ENCODE results near the gene SMURF1.
"Not testable (repeated sequence)": the region's sequence is repeated elsewhere in the genome, so short reads cannot be mapped to it uniquely, and the experiment has no call there.

SMURF1 gene

GRCh38 chr7:99120501-99120900, 23.4 kb downstream of the SMURF1 start:
- no peak for DNase-seq

GRCh38 chr7:99118077-99118476, 25.8 kb downstream of the SMURF1 start:
- H3K9me3 Mint-ChIP-seq = peaks cover 17% of the 10 kb centered on the region
- no peak overlapping the region for H3K27ac Mint-ChIP-seq
- peaks cover 24% of the 10 kb centered on the region for H3K36me3 Mint-ChIP-seq
- H3K4me3 Mint-ChIP-seq = no peak overlapping the region
- CTCF ChIA-PET = no interaction called here
- H3K27me3 Mint-ChIP-seq = no peaks in the 10 kb centered on the region
- H3K4me1 Mint-ChIP-seq = peaks cover 12% of the 10 kb centered on the region
- DNase-seq = no peak

More at GRCh38 chr7:99120501-99120900, 23.4 kb downstream of the SMURF1 start:
- H3K4me1 Mint-ChIP-seq = peaks cover 13% of the 10 kb centered on the region
- CTCF ChIA-PET = no interaction called here
- no peak overlapping the region for H3K4me3 Mint-ChIP-seq
- no peaks in the 10 kb centered on the region for H3K27me3 Mint-ChIP-seq
- H3K27ac Mint-ChIP-seq = no peak overlapping the region
- H3K9me3 Mint-ChIP-seq = peaks cover 10% of the 10 kb centered on the region
- peaks cover 21% of the 10 kb centered on the region for H3K36me3 Mint-ChIP-seq

GRCh38 chr7:99116144-99116543, 27.8 kb downstream of the SMURF1 start:
- Mint-ChIP-seq H3K27me3 (no peaks in the 10 kb centered on the region), H3K4me1 (peaks cover 24% of the 10 kb centered on the region), H3K27ac (no peak overlapping the region), H3K9me3 (peaks cover 19% of the 10 kb centered on the region), H3K36me3 (peaks cover 26% of the 10 kb centered on the region), H3K4me3 (no peak overlapping the region)
- DNase-seq = no peak
- CTCF ChIA-PET = no interaction called here

- no peak for DNase-seq
- Mint-ChIP-seq H3K4me3 (no peak overlapping the region), H3K27me3 (no peaks in the 10 kb centered on the region), H3K27ac (no peak overlapping the region), H3K4me1 (peaks cover 23% of the 10 kb centered on the region), H3K36me3 (peaks cover 22% of the 10 kb centered on the region), H3K9me3 (peaks cover 19% of the 10 kb centered on the region)
- CTCF ChIA-PET = interaction anchor here (0.6 kb wide), 1 partner anchor 198 kb away, joined by 3 read pairs; no protein-coding TSS in a partner anchor
Measured at GRCh38 chr7:99115379-99115778, 28.5 kb downstream of the SMURF1 start.

- H3K9me3 Mint-ChIP-seq = peaks cover 9% of the 10 kb centered on the region
- no peak overlapping the region for H3K27ac Mint-ChIP-seq
- no peak overlapping the region for H3K4me3 Mint-ChIP-seq
- no peak for DNase-seq
- H3K36me3 Mint-ChIP-seq = peaks cover 6% of the 10 kb centered on the region
- peaks cover 33% of the 10 kb centered on the region for H3K4me1 Mint-ChIP-seq
- CTCF ChIA-PET = no interaction called here
- H3K27me3 Mint-ChIP-seq = no peaks in the 10 kb centered on the region
Measured at GRCh38 chr7:99112979-99113378, 30.9 kb downstream of the SMURF1 start.

GRCh38 chr7:99112097-99112496, 31.8 kb downstream of the SMURF1 start:
- Mint-ChIP-seq H3K27ac (peak overlapping the region; percentile 22), H3K4me1 (peaks cover 33% of the 10 kb centered on the region), H3K4me3 (no peak overlapping the region), H3K36me3 (peaks cover 5% of the 10 kb centered on the region), H3K9me3 (peaks cover 9% of the 10 kb centered on the region), H3K27me3 (no peaks in the 10 kb centered on the region)
- no peak for DNase-seq
- CTCF ChIA-PET = no interaction called here

GRCh38 chr7:99111591-99111990, 32.3 kb downstream of the SMURF1 start:
- H3K27me3 Mint-ChIP-seq = no peaks in the 10 kb centered on the region
- peaks cover 9% of the 10 kb centered on the region for H3K9me3 Mint-ChIP-seq
- peaks cover 5% of the 10 kb centered on the region for H3K36me3 Mint-ChIP-seq
- no peak for DNase-seq
- CTCF ChIA-PET = no interaction called here
- peaks cover 33% of the 10 kb centered on the region for H3K4me1 Mint-ChIP-seq
- H3K27ac Mint-ChIP-seq = no peak overlapping the region
- no peak overlapping the region for H3K4me3 Mint-ChIP-seq

GRCh38 chr7:99109108-99110051, 34.5 kb downstream of the SMURF1 start:
- Mint-ChIP-seq H3K9me3 (peaks cover 6% of the 10 kb centered on the region), H3K27me3 (no peaks in the 10 kb centered on the region), H3K4me1 (peaks cover 33% of the 10 kb centered on the region), H3K27ac (no peak overlapping the region), H3K36me3 (peaks cover 5% of the 10 kb centered on the region), H3K4me3 (no peak overlapping the region)
- CTCF ChIA-PET = no interaction called here
- no peak for DNase-seq

GRCh38 chr7:99108613-99109012, 35.3 kb downstream of the SMURF1 start:
- Mint-ChIP-seq H3K36me3 (peaks cover 5% of the 10 kb centered on the region), H3K9me3 (peaks cover 5% of the 10 kb centered on the region), H3K4me3 (no peak overlapping the region), H3K4me1 (peaks cover 33% of the 10 kb centered on the region), H3K27me3 (no peaks in the 10 kb centered on the region), H3K27ac (no peak overlapping the region)
- no peak for DNase-seq
- CTCF ChIA-PET = no interaction called here

- no peak for DNase-seq
- H3K9me3 Mint-ChIP-seq = no peaks in the 10 kb centered on the region
- no peak overlapping the region for H3K27ac Mint-ChIP-seq
Measured at GRCh38 chr7:99106821-99107241, 37.1 kb downstream of the SMURF1 start.

GRCh38 chr7:99106411-99106810, 37.5 kb downstream of the SMURF1 start:
- Mint-ChIP-seq H3K4me1 (peaks cover 19% of the 10 kb centered on the region), H3K36me3 (no peaks in the 10 kb centered on the region), H3K27ac (no peak overlapping the region), H3K9me3 (no peaks in the 10 kb centered on the region), H3K4me3 (no peak overlapping the region), H3K27me3 (no peaks in the 10 kb centered on the region)
- CTCF ChIA-PET = no interaction called here
- no peak for DNase-seq

More at GRCh38 chr7:99106821-99107241, 37.1 kb downstream of the SMURF1 start:
- no peaks in the 10 kb centered on the region for H3K27me3 Mint-ChIP-seq
- CTCF ChIA-PET = no interaction called here
- H3K4me1 Mint-ChIP-seq = peaks cover 23% of the 10 kb centered on the region
- no peaks in the 10 kb centered on the region for H3K36me3 Mint-ChIP-seq
- no peak overlapping the region for H3K4me3 Mint-ChIP-seq

GRCh38 chr7:99105756-99106155, 38.2 kb downstream of the SMURF1 start:
- H3K27me3 Mint-ChIP-seq = no peaks in the 10 kb centered on the region
- H3K36me3 Mint-ChIP-seq = no peaks in the 10 kb centered on the region
- no peak overlapping the region for H3K4me3 Mint-ChIP-seq
- H3K4me1 Mint-ChIP-seq = peaks cover 18% of the 10 kb centered on the region
- no peak for DNase-seq
- CTCF ChIA-PET = no interaction called here
- no peaks in the 10 kb centered on the region for H3K9me3 Mint-ChIP-seq
- no peak overlapping the region for H3K27ac Mint-ChIP-seq

GRCh38 chr7:99104631-99105030, 39.3 kb downstream of the SMURF1 start:
- H3K27me3 Mint-ChIP-seq = no peaks in the 10 kb centered on the region
- no peak overlapping the region for H3K4me3 Mint-ChIP-seq
- H3K27ac Mint-ChIP-seq = no peak overlapping the region
- H3K36me3 Mint-ChIP-seq = peaks cover 5% of the 10 kb centered on the region
- no peaks in the 10 kb centered on the region for H3K9me3 Mint-ChIP-seq
- DNase-seq = no peak
- H3K4me1 Mint-ChIP-seq = peaks cover 12% of the 10 kb centered on the region
- CTCF ChIA-PET = no interaction called here

GRCh38 chr7:99103836-99104235, 40.1 kb downstream of the SMURF1 start:
- DNase-seq, H3K9me3 Mint-ChIP-seq, CTCF ChIA-PET, H3K36me3 Mint-ChIP-seq, H3K27me3 Mint-ChIP-seq, H3K4me3 Mint-ChIP-seq, H3K4me1 Mint-ChIP-seq, H3K27ac Mint-ChIP-seq: not testable (repeated sequence)

Data from activated naive CD4-positive, alpha-beta T cell treated with anti-CD3 and anti-CD28 coated beads, Interleukin-2, amount 10 ng/mL, durations not matched to agents 7 days and 5 days (primary cell).